HepG2 (cell line): ENCODE results near the gene FCRLA. TPM values are rescaled to one million over a fixed set of nuclear protein-coding genes. Genes with fewer than 3 reads are reported as not detected.

Experiments
- ATAC-seq: fragments of 200-7000 bp; cut with Tn5 transposase; 3 replicates; pipeline ENCODE4 v1.9.1; 2020; ENCODE audit warnings: mild to moderate bottlenecking, moderate library complexity
- BruUV-seq: library from RNA; stranded (reverse); fragments of 400-500 nt; replicated peaks from 2 replicates; lab custom pipeline; 2021; lab: Mats Ljungman, UMichigan
- CTCF ChIA-PET: fragments of 300-600 bp; formaldehyde crosslinking; extraction: SDS; loops from one replicate; lab custom pipeline; 2021; ENCODE audit warnings: low total read pairs, inconsistent platforms, low intra/inter-chr PET ratio; lab: Yijun Ruan, JAX
- POLR2A ChIA-PET: fragments of 350-600 bp; sonication (Branson Sonifier 250); formaldehyde crosslinking; loops from one replicate; lab custom pipeline; 2020; ENCODE audit warnings: antibody characterized with exemption, inconsistent platforms; lab: Yijun Ruan, JAX
- DNase-seq: peaks from one replicate; pipeline ENCODE4 v3.0.0-alpha.2; 2015; ENCODE audit warnings: low spot score
- FAIRE-seq: peaks from 3 replicates; lab custom pipeline; 2011; peaks lifted over from hg19 to GRCh38; lab: Jason Lieb, UNC
- H2AFZ ChIP-seq: one replicate; pipeline ENCODE4 v1.6.1; 2011; ENCODE audit warnings: low read length, inconsistent platforms
- H3K27ac ChIP-seq: fragments of 300-600 bp; 3 replicates; pipeline ENCODE4 v1.8.0; 2011; ENCODE audit warnings: mixed run types, mild to moderate bottlenecking, mixed read lengths, low read length, inconsistent platforms; ENCODE audit not compliant: insufficient read depth; ENCODE audit errors: extremely low read length
- H3K27me3 ChIP-seq, 2 experiments: fragments of 200-600 bp in 1 of 2; 2 replicates in 1 of 2; 3 replicates in 1 of 2; pipeline versions ENCODE4 v1.6.0 to v1.8.0; 2011; ENCODE audit warnings: low read length in 2 of 2, mild to moderate bottlenecking in 2 of 2, moderate library complexity in 2 of 2, inconsistent platforms in 1 of 2; ENCODE audit not compliant: insufficient read depth in 2 of 2, control insufficient read depth in 1 of 2
- H3K36me3 ChIP-seq, 2 experiments: fragments of 200-600 bp in 1 of 2; replicated peaks in 1 of 2; 2 replicates in 1 of 2; 3 replicates in 1 of 2; pipeline versions ENCODE4 v1.5.1 to v1.8.0; 2011; ENCODE audit warnings: low read length in 2 of 2, inconsistent platforms in 1 of 2; ENCODE audit not compliant: insufficient read depth in 2 of 2, control insufficient read depth in 1 of 2
- H3K4me1 ChIP-seq: 2 replicates; pipeline ENCODE4 v1.5.1; 2012; ENCODE audit warnings: low read length, inconsistent platforms; ENCODE audit not compliant: insufficient read depth
- H3K4me2 ChIP-seq: 2 replicates; pipeline ENCODE4 v1.6.0; 2011; ENCODE audit warnings: low read depth, low read length, inconsistent platforms
- H3K4me3 ChIP-seq, 3 experiments: fragments of 200-600 bp in 1 of 3; sonication (generic), shearing (Covaris generic) in 1 of 3; replicated peaks in 1 of 3; 2 replicates each; pipeline ENCODE4 v1.5.1; 2011 to 2016; ENCODE audit warnings: low read length in 3 of 3, inconsistent platforms in 2 of 3, low read depth in 2 of 3, mild to moderate bottlenecking in 2 of 3, control low read depth in 1 of 3, mixed read lengths in 1 of 3; ENCODE audit not compliant: insufficient read depth in 1 of 3
- H3K79me2 ChIP-seq: one replicate; pipeline ENCODE4 v1.6.1; 2011; ENCODE audit warnings: low read length, inconsistent platforms; ENCODE audit not compliant: insufficient read depth
- H3K9ac ChIP-seq: 2 replicates; pipeline ENCODE4 v1.6.0; 2011; ENCODE audit warnings: mild to moderate bottlenecking, low read depth, low read length, inconsistent platforms; ENCODE audit not compliant: insufficient read depth
- H3K9me3 ChIP-seq: 2 replicates; pipeline ENCODE4 v1.5.1; 2012; ENCODE audit warnings: mild to moderate bottlenecking, low read length
- H4K20me1 ChIP-seq: 2 replicates; pipeline ENCODE4 v1.6.0; 2011; ENCODE audit warnings: inconsistent platforms, mild to moderate bottlenecking, low read length, moderate library complexity; ENCODE audit not compliant: insufficient read depth
- CHD4 ChIP-seq: fragments of 200-600 bp; sonication (generic); IDR thresholded peaks from 2 replicates; pipeline ENCODE4 v1.7.0; 2017; ENCODE audit warnings: mild to moderate bottlenecking, low read length, borderline replicate concordance
- HNRNPUL1 ChIP-seq: fragments of 200-400 bp; formaldehyde crosslinking; IDR thresholded peaks from 2 replicates; pipeline ENCODE4 v1.6.1; 2017; ENCODE audit warnings: low read depth, mild to moderate bottlenecking, low read length, moderate library complexity
- HOXA9 ChIP-seq: sonication (generic); formaldehyde crosslinking; IDR thresholded peaks from 2 replicates; pipeline ENCODE4 v1.8.1; 2022; ENCODE audit warnings: missing genetic modification reagents, mild to moderate bottlenecking, moderate library complexity, borderline replicate concordance
- KDM4B ChIP-seq: sonication (generic); formaldehyde crosslinking; IDR thresholded peaks from 2 replicates; pipeline ENCODE4 v1.4.0; 2020; ENCODE audit warnings: missing genetic modification reagents
- MYC ChIP-seq: sonication (generic); formaldehyde crosslinking; IDR thresholded peaks from 2 replicates; pipeline ENCODE4 v1.9.0; 2021; ENCODE audit warnings: missing genetic modification reagents, borderline replicate concordance
- SP1 ChIP-seq, 2 experiments: fragments of 450-650 bp in 1 of 2; sonication (generic) in 1 of 2; formaldehyde crosslinking in 1 of 2; IDR thresholded peaks; 2 replicates each; pipeline versions ENCODE4 v1.4.0 to v1.6.1; 2016 to 2020; ENCODE audit warnings: missing genetic modification reagents in 1 of 2
- STAG1 ChIP-seq: sonication (generic); formaldehyde crosslinking; IDR thresholded peaks from 2 replicates; pipeline ENCODE4 v1.4.0; 2020; ENCODE audit warnings: missing genetic modification reagents
- ZBTB33 ChIP-seq: sonication (generic); formaldehyde crosslinking; IDR thresholded peaks from 2 replicates; pipeline ENCODE4 v1.4.0; 2020; ENCODE audit warnings: missing genetic modification reagents
- ZNF124 ChIP-seq: sonication (generic); formaldehyde crosslinking; IDR thresholded peaks from 2 replicates; pipeline ENCODE4 v1.4.0; 2020; ENCODE audit warnings: missing genetic modification reagents
- ZNF205 ChIP-seq: IDR thresholded peaks from 2 replicates; pipeline ENCODE4 v1.6.1; 2018; ENCODE audit warnings: missing biosample characterization, missing genetic modification reagents
- ZNF275 ChIP-seq: sonication (generic); formaldehyde crosslinking; IDR thresholded peaks from 2 replicates; pipeline ENCODE4 v1.8.0; 2022; ENCODE audit warnings: missing genetic modification reagents, mild to moderate bottlenecking, inconsistent platforms, borderline replicate concordance
- ZNF333 ChIP-seq: sonication (generic); formaldehyde crosslinking; IDR thresholded peaks from 2 replicates; pipeline ENCODE4 v1.4.0; 2020; ENCODE audit warnings: mild to moderate bottlenecking, missing genetic modification reagents, borderline replicate concordance
- ZNF441 ChIP-seq: sonication (generic); formaldehyde crosslinking; IDR thresholded peaks from 2 replicates; pipeline ENCODE4 v1.7.0; 2021; ENCODE audit warnings: missing genetic modification reagents, borderline replicate concordance
- ZNF451 ChIP-seq: sonication (generic); formaldehyde crosslinking; IDR thresholded peaks from 2 replicates; pipeline ENCODE4 v1.5.0; 2020; ENCODE audit warnings: mild to moderate bottlenecking, missing genetic modification reagents
- ZNF652 ChIP-seq: IDR thresholded peaks from 2 replicates; pipeline ENCODE4 v1.6.1; 2016; ENCODE audit warnings: low read depth, borderline replicate concordance
- WGBS: methylation state at CpG from one replicate; pipeline ENCODE4 v1.1.6; 2017; ENCODE audit warnings: low lambda C conversion rate; 5-methylcytosine and 5-hydroxymethylcytosine counted together
- in situ Hi-C: cut with HindIII; loops from 2 replicates; pipeline ENCODE4 v1.10.0; 2017; ENCODE audit warnings: low pct_unique_long_range_greater_than_20kb; ENCODE audit not compliant: extremely low pct_ligation_motif_present
- intact Hi-C: fragments of 100-400 bp; cut with micrococcal nuclease; formaldehyde crosslinking; loops from one replicate; pipeline ENCODE4 v1.10.0; 2022; ENCODE audit not compliant: unreplicated experiment
- polyA plus RNA-seq, 8 experiments: library from polyadenylated mRNA; depleted of rRNA in 3 of 8; stranded (reverse) in 7 of 8; unstranded in 1 of 8; fragments of >200 nt; fragmentation: Illumina TruSeq in 4 of 8; extraction: Trizol in 4 of 8; gene quantifications; 2 replicates each; pipeline versions ENCODE4 v1.2.1 to v1.2.3, GENCODE V29; 2011 to 2016; ENCODE audit warnings: low read depth in 4 of 8, missing spikeins in 1 of 8, mixed read lengths in 1 of 8; ENCODE audit not compliant: insufficient read depth in 1 of 8
- total RNA-seq, 5 experiments: library from RNA; depleted of rRNA; stranded (reverse); fragments of >200 nt; fragmentation: Illumina TruSeq; extraction: Trizol; gene quantifications; 2 replicates each; pipeline ENCODE4 v1.2.3, GENCODE V29; 2016; ENCODE audit warnings: low read depth in 1 of 5
- TF ChIP-seq, protein P1 (sequence below): sonication (generic); formaldehyde crosslinking; IDR thresholded peaks from 2 replicates; pipeline ENCODE4 v1.5.0; 2020; ENCODE audit warnings: mild to moderate bottlenecking, missing genetic modification reagents
- TF ChIP-seq, protein P2 (sequence below): IDR thresholded peaks from 2 replicates; pipeline ENCODE4 v1.6.1; 2012; ENCODE audit warnings: low read depth, low read length, improper control_type of control experiment

Gene FCRLA
- total and polyA plus RNA-seq, 2 of the 13 experiments (the other 11 are each of a cell fraction or from before 2014, with no cell fraction given), result not detected

GRCh38 chr1:161763522-161764098 is 56.6 kb downstream of the FCRLA start:
- intact Hi-C loops (loop anchor here (1.0 kb wide), 1 partner anchor 274 kb away; no protein-coding TSS in a partner anchor), in situ Hi-C loops (no loop called here)
- no peaks in the 10 kb centered on the region; a peak in 2 of 5 replicates for H3K27me3 ChIP-seq
- H3K4me2 ChIP-seq, result peak overlapping the region; percentile 59
- ChIA-PET CTCF (interaction anchor here (0.8 kb wide), 1 partner anchor 273 kb away, joined by 3 read pairs; no protein-coding TSS in a partner anchor), POLR2A (interaction anchor here (1.4 kb wide), 1 partner anchor 14 kb away, joined by 6 read pairs; the partner anchor contains the start of gene DUSP12)
- no peaks in the 10 kb centered on the region for H3K36me3 ChIP-seq
- H3K27ac ChIP-seq, result no peak overlapping the region
- peaks cover 22% of the 10 kb centered on the region for H3K79me2 ChIP-seq
- H4K20me1 ChIP-seq, result no peaks in the 10 kb centered on the region
- no peak overlapping the region for H3K9ac ChIP-seq
- H3K4me1 ChIP-seq, result peaks cover 25% of the 10 kb centered on the region
- peak; percentile 46 for DNase-seq
- peak; percentile 70 for ATAC-seq
- 52% methylated on average over 7 of the region's 7 CpGs for WGBS
- no TSS peak for BruUV-seq
- peak; percentile 54 for FAIRE-seq
- H2AFZ ChIP-seq, result no peak overlapping the region
- H3K4me3 ChIP-seq, result peak overlapping the region in 2 of 3 experiments; percentile 19 to 94; a peak in 2 of 6 replicates
- no peaks in the 10 kb centered on the region for H3K9me3 ChIP-seq
- TF ChIP-seq MYC (CRISPR knock-in tag) (no peak), KDM4B (no peak), ZNF124 (CRISPR knock-in tag) (no peak), HNRNPUL1 (no peak), ZNF275 (no peak), ZNF205 (CRISPR knock-in tag) (no peak), ZBTB33 (peak; percentile 6; the same call in 1 of the 2 replicates), STAG1 (CRISPR knock-in tag) (peak; percentile 43), CHD4 (no peak), ZNF652 (CRISPR knock-in tag) (no peak), ZNF451 (CRISPR knock-in tag) (no peak), SP1 (IDR thresholded peaks at IDR 0.05) (no peak), SP1 (CRISPR knock-in tag; IDR thresholded peaks at IDR 0.05) (no peak), HOXA9 (CRISPR knock-in tag) (no peak), ZNF441 (no peak), ZNF333 (CRISPR knock-in tag) (no peak)
- TF ChIP-seq, protein P1, sequence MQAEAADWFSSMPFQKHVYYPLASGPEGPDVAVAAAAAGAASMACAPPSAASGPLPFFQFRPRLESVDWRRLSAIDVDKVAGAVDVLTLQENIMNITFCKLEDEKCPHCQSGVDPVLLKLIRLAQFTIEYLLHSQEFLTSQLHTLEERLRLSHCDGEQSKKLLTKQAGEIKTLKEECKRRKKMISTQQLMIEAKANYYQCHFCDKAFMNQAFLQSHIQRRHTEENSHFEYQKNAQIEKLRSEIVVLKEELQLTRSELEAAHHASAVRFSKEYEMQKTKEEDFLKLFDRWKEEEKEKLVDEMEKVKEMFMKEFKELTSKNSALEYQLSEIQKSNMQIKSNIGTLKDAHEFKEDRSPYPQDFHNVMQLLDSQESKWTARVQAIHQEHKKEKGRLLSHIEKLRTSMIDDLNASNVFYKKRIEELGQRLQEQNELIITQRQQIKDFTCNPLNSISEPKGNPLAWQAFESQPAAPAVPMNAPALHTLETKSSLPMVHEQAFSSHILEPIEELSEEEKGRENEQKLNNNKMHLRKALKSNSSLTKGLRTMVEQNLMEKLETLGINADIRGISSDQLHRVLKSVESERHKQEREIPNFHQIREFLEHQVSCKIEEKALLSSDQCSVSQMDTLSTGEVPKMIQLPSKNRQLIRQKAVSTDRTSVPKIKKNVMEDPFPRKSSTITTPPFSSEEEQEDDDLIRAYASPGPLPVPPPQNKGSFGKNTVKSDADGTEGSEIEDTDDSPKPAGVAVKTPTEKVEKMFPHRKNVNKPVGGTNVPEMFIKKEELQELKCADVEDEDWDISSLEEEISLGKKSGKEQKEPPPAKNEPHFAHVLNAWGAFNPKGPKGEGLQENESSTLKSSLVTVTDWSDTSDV (CRISPR knock-in tag), result no peak
- TF ChIP-seq, protein P2, sequence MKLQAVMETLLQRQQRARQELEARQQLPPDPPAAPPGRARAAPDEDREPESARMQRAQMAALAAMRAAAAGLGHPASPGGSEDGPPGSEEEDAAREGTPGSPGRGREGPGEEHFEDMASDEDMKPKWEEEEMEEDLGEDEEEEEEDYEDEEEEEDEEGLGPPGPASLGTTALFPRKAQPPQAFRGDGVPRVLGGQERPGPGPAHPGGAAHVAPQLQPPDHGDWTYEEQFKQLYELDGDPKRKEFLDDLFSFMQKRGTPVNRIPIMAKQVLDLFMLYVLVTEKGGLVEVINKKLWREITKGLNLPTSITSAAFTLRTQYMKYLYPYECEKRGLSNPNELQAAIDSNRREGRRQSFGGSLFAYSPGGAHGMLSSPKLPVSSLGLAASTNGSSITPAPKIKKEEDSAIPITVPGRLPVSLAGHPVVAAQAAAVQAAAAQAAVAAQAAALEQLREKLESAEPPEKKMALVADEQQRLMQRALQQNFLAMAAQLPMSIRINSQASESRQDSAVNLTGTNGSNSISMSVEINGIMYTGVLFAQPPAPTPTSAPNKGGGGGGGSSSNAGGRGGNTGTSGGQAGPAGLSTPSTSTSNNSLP, result no peak
